ENCODE data around the gene EMC9. TPM values are rescaled to one million over a fixed set of nuclear protein-coding genes. Genes with fewer than 3 reads are reported as not detected.

The EMC9 gene
- total and polyA plus RNA-seq, 10 of the 15 experiments (the other 5 are each of a cell fraction or from before 2014, with no cell fraction given), result 15.3 to 60.5 (median 30.3) TPM

DNA sequence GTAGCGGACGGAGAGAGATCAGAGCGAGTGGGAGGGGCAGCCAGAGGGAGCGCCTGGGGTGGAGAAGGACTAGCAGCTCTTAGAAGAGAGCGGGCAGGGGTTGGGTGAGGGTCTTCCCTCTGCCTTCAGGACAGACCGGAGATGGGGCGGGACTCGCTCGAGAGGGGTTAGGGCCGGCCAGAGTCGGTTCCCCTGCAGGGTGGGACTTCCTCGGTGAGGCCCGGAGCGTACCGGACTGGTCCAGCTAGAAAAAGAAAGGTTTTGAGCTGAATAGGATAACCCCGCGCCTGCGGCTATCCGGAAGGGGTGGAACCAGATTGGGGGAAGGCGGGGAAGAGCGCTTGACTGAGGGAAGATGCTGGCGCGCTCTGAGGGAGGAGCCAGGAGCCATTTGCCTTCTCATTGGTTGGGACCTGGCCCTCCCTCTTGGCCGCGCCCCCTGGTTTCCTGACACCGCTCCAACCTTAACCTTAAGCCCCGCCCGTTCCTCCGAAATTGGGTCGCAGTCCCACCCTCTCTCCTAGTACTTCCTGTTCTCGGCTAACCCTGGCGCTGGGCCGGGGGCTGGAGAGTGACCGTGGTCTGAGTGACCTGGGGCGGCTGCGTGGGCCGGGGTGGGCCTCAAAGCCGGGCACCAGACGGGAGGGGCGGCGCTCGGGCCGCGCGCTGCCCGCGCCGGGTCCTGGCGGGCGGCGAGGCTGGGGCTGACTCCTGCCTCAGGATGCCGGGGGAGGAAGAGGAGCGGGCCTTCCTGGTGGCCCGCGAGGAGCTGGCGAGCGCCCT is 5.8 kb upstream of the EMC9 start, which contains the start of gene RNF31 (continued):
- TF ChIP-seq PAX5 (IDR thresholded peaks at IDR 0.05; ENCODE audit: borderline replicate concordance, low read depth, low read length) (no peak), ZNF207 (IDR thresholded peaks at IDR 0.05; ENCODE audit: borderline replicate concordance) (0 out of 2 replicates have a peak, but pooled peaks have one; percentile 37), BCL3 (IDR thresholded peaks at IDR 0.05; ENCODE audit: borderline replicate concordance, insufficient read depth, low read depth, low read length, poor library complexity, severe bottlenecking) (no peak), RELB (IDR thresholded peaks at IDR 0.05; ENCODE audit: low read depth) (peak; percentile 59; the same call in 1 of the 2 replicates), ATF2 (IDR thresholded peaks at IDR 0.05; ENCODE audit: low read length) (no peak), SPI1 (IDR thresholded peaks at IDR 0.05; ENCODE audit: borderline replicate concordance, insufficient read depth, low read depth, low read length) (no peak), HDAC2 (IDR thresholded peaks at IDR 0.05) (no peak), DPF2 (IDR thresholded peaks at IDR 0.05) (peak; percentile 44), MTA3 (IDR thresholded peaks at IDR 0.05; ENCODE audit: borderline replicate concordance, low read length) (no peak), ZNF687 (IDR thresholded peaks at IDR 0.05) (peak; percentile 33; the same call in 1 of the 2 replicates), NFYB (IDR thresholded peaks at IDR 0.05; ENCODE audit: insufficient read depth, low read depth, low read length) (peak; percentile 89), TBL1XR1 (IDR thresholded peaks at IDR 0.05; ENCODE audit: low read depth, low read length) (0 out of 2 replicates have a peak, but pooled peaks have one; percentile 23)
- TF ChIP-seq, protein P1, sequence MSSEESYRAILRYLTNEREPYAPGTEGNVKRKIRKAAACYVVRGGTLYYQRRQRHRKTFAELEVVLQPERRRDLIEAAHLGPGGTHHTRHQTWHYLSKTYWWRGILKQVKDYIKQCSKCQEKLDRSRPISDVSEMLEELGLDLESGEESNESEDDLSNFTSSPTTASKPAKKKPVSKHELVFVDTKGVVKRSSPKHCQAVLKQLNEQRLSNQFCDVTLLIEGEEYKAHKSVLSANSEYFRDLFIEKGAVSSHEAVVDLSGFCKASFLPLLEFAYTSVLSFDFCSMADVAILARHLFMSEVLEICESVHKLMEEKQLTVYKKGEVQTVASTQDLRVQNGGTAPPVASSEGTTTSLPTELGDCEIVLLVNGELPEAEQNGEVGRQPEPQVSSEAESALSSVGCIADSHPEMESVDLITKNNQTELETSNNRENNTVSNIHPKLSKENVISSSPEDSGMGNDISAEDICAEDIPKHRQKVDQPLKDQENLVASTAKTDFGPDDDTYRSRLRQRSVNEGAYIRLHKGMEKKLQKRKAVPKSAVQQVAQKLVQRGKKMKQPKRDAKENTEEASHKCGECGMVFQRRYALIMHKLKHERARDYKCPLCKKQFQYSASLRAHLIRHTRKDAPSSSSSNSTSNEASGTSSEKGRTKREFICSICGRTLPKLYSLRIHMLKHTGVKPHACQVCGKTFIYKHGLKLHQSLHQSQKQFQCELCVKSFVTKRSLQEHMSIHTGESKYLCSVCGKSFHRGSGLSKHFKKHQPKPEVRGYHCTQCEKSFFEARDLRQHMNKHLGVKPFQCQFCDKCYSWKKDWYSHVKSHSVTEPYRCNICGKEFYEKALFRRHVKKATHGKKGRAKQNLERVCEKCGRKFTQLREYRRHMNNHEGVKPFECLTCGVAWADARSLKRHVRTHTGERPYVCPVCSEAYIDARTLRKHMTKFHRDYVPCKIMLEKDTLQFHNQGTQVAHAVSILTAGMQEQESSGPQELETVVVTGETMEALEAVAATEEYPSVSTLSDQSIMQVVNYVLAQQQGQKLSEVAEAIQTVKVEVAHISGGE (CRISPR knock-in tag; IDR thresholded peaks at IDR 0.05), result no peak
- TF ChIP-seq, protein P2, sequence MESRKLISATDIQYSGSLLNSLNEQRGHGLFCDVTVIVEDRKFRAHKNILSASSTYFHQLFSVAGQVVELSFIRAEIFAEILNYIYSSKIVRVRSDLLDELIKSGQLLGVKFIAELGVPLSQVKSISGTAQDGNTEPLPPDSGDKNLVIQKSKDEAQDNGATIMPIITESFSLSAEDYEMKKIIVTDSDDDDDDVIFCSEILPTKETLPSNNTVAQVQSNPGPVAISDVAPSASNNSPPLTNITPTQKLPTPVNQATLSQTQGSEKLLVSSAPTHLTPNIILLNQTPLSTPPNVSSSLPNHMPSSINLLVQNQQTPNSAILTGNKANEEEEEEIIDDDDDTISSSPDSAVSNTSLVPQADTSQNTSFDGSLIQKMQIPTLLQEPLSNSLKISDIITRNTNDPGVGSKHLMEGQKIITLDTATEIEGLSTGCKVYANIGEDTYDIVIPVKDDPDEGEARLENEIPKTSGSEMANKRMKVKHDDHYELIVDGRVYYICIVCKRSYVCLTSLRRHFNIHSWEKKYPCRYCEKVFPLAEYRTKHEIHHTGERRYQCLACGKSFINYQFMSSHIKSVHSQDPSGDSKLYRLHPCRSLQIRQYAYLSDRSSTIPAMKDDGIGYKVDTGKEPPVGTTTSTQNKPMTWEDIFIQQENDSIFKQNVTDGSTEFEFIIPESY (IDR thresholded peaks at IDR 0.05), result no peak
